GM18520 (cell line): Measurements from ENCODE around the gene PSMD11.

Experiments used
- ATAC-seq: cut with Tn5 transposase; IDR thresholded peaks from one replicate; pipeline ENCODE4 v1.9.1; 2021; ENCODE audit not compliant: unreplicated experiment

The PSMD11 gene

GRCh38 chr17:32489320-32490100 lies 45.2 kb downstream of the PSMD11 start:
- no peak for ATAC-seq

- ATAC-seq: no peak
Observed at GRCh38 chr17:32490101-32490482, 45.8 kb downstream of the PSMD11 start.

GRCh38 chr17:32491371-32492263 lies 47.3 kb downstream of the PSMD11 start:
- no peak for ATAC-seq

GRCh38 chr17:32492264-32492589 lies 47.9 kb downstream of the PSMD11 start:
- no peak for ATAC-seq

- ATAC-seq: no peak
Observed at GRCh38 chr17:32492648-32493289, 48.5 kb downstream of the PSMD11 start.

- ATAC-seq: no peak
Observed at GRCh38 chr17:32493571-32493970, 49.3 kb downstream of the PSMD11 start.

- no peak for ATAC-seq
Observed at GRCh38 chr17:32493976-32494513, 49.7 kb downstream of the PSMD11 start.

GRCh38 chr17:32494621-32495358 lies 50.5 kb downstream of the PSMD11 start:
- no peak for ATAC-seq

- ATAC-seq: no peak
Observed at GRCh38 chr17:32495359-32496231, 51.3 kb downstream of the PSMD11 start.

GRCh38 chr17:32496395-32497073 lies 52.2 kb downstream of the PSMD11 start:
- ATAC-seq: no peak

- no peak for ATAC-seq
Observed at GRCh38 chr17:32497431-32498205, 53.3 kb downstream of the PSMD11 start.

GRCh38 chr17:32498391-32498790 lies 54.1 kb downstream of the PSMD11 start:
- no peak for ATAC-seq

GRCh38 chr17:32502013-32502412 lies 57.7 kb downstream of the PSMD11 start:
- no peak for ATAC-seq

- ATAC-seq: no peak
Observed at GRCh38 chr17:32502710-32503109, 58.4 kb downstream of the PSMD11 start.

GRCh38 chr17:32503251-32504165 lies 59.2 kb downstream of the PSMD11 start:
- peak; percentile 83 for ATAC-seq

- ATAC-seq: no peak
Observed at GRCh38 chr17:32504166-32504990, 60.1 kb downstream of the PSMD11 start.

GRCh38 chr17:32508926-32509325 lies 64.6 kb downstream of the PSMD11 start:
- ATAC-seq: no peak
